PFSK-1 (cell line): ENCODE data around the gene WDR82.

Experiments
- POLR2AphosphoS5 ChIP-seq: IDR thresholded peaks from 2 replicates; pipeline ENCODE4 v1.6.1; 2012; ENCODE audit warnings: low read depth, mild to moderate bottlenecking, control low read depth, low read length, moderate library complexity
- REST ChIP-seq, 2 experiments: IDR thresholded peaks; 2 replicates each; pipeline versions ENCODE4 v1.6.1 to v1.8.0; 2011 to 2012; ENCODE audit warnings: low read depth in 2 of 2, low read length in 2 of 2, control low read depth in 1 of 2, inconsistent platforms in 1 of 2, mild to moderate bottlenecking in 1 of 2, moderate library complexity in 1 of 2; ENCODE audit not compliant: insufficient read depth in 1 of 2
- SIN3A ChIP-seq: IDR thresholded peaks from 2 replicates; pipeline ENCODE4 v1.6.1; 2012; ENCODE audit warnings: mild to moderate bottlenecking, low read length, moderate library complexity, borderline replicate concordance; ENCODE audit not compliant: insufficient read depth
- TAF1 ChIP-seq: IDR thresholded peaks from 2 replicates; pipeline ENCODE4 v1.6.1; 2012; ENCODE audit warnings: low read length, control low read depth, borderline replicate concordance; ENCODE audit not compliant: insufficient read depth

GRCh38 chr3:52210550-52211046 lies 67.9 kb downstream of the WDR82 start:
- TF ChIP-seq POLR2AphosphoS5 (no peak), TAF1 (no peak), REST (IDR thresholded peaks at IDR 0.05; ENCODE audit: insufficient read depth in 1 of 2, low read depth in 2 of 2, low read length in 2 of 2) (no peak), SIN3A (no peak)
